B cell (primary cell): ENCODE measurements around the gene MVB12A. TPM values are rescaled to one million over a fixed set of nuclear protein-coding genes. Genes with fewer than 3 reads are reported as not detected.

ENCODE experiments used
- ATAC-seq: fragments of 200-7000 bp; cut with Tn5 transposase; one replicate; pipeline ENCODE4 v1.10.0; 2021; ENCODE audit warnings: low read depth, mild to moderate bottlenecking, moderate number of reproducible peaks, moderate library complexity
- CTCF ChIA-PET: fragments of 350-600 bp; sonication (Branson Sonifier 250); formaldehyde crosslinking; loops from one replicate; lab custom pipeline; 2021; ENCODE audit warnings: antibody characterized with exemption, inconsistent platforms; lab: Charles Lee
- POLR2A ChIA-PET: fragments of 350-600 bp; sonication (Branson Sonifier 250); formaldehyde crosslinking; loops from one replicate; lab custom pipeline; 2021; ENCODE audit warnings: antibody characterized with exemption; lab: Charles Lee
- DNase-seq: peaks from one replicate; pipeline ENCODE4 v3.0.0; 2013
- H2AFZ ChIP-seq: 2 replicates; pipeline ENCODE4 v1.6.1; 2012; ENCODE audit warnings: mild to moderate bottlenecking, low read depth, low read length; ENCODE audit not compliant: insufficient read depth, poor library complexity, severe bottlenecking
- H3K27ac ChIP-seq, 2 donors: 1 replicate in 1 of 2; 2 replicates in 1 of 2; pipeline ENCODE4 v1.5.1; 2012 to 2013; ENCODE audit warnings: low read length in 2 of 2, mild to moderate bottlenecking in 2 of 2, moderate library complexity in 1 of 2
- H3K27me3 ChIP-seq, 4 experiments: fragments of 200-600 bp in 1 of 4; sonication (generic) in 1 of 4; replicated peaks in 1 of 4; 1 replicate in 2 of 4; 2 replicates in 2 of 4; pipeline versions ENCODE4 v1.6.1 to v1.7.0; 2013 to 2016; ENCODE audit warnings: low read length in 3 of 4, mild to moderate bottlenecking in 2 of 4, mixed read lengths in 1 of 4, moderate library complexity in 1 of 4; ENCODE audit not compliant: insufficient read depth in 4 of 4, control insufficient read depth in 3 of 4; ENCODE audit errors: control extremely low read depth in 1 of 4
- H3K36me3 ChIP-seq, 2 experiments: replicated peaks in 1 of 2; 1 replicate in 1 of 2; 2 replicates in 1 of 2; pipeline versions ENCODE4 v1.6.1 to v1.7.1; 2013; ENCODE audit warnings: low read length in 1 of 2; ENCODE audit not compliant: insufficient read depth in 2 of 2, control insufficient read depth in 1 of 2; ENCODE audit errors: control extremely low read depth in 1 of 2, extremely low read depth in 1 of 2
- H3K4me1 ChIP-seq, 2 donors: fragments of 200-600 bp in 1 of 2; sonication (generic) in 1 of 2; 1 replicate in 1 of 2; 2 replicates in 1 of 2; pipeline versions ENCODE4 v1.5.1 to v1.6.1; 2013 to 2017; ENCODE audit warnings: low read length in 2 of 2; ENCODE audit not compliant: control insufficient read depth in 2 of 2, insufficient read depth in 2 of 2
- H3K4me2 ChIP-seq: replicated peaks from 2 replicates; pipeline ENCODE3; 2012; ENCODE audit warnings: mild to moderate bottlenecking, low read depth, low read length; ENCODE audit not compliant: poor library complexity, severe bottlenecking
- H3K4me3 ChIP-seq, 5 experiments: fragments of 200-600 bp in 1 of 5; sonication (generic) in 1 of 5; 1 replicate in 3 of 5; 2 replicates in 2 of 5; pipeline versions ENCODE4 v1.5.1 to v1.7.0; 2011 to 2016; ENCODE audit warnings: low read length in 4 of 5, mild to moderate bottlenecking in 4 of 5, low read depth in 2 of 5, control low read depth in 1 of 5, moderate library complexity in 1 of 5; ENCODE audit not compliant: insufficient read depth in 1 of 5; ENCODE audit errors: control extremely low read depth in 1 of 5, extremely low read depth in 1 of 5
- H3K79me2 ChIP-seq: fragments of 200-600 bp; sonication (generic); one replicate; pipeline ENCODE4 v1.6.0; 2016; ENCODE audit warnings: low read length; ENCODE audit not compliant: control insufficient read depth, insufficient read depth
- H3K9ac ChIP-seq: fragments of 200-600 bp; sonication (generic); 2 replicates; pipeline ENCODE4 v1.6.1; 2017; ENCODE audit warnings: mild to moderate bottlenecking, low read length, moderate library complexity
- H3K9me3 ChIP-seq, 3 donors: one replicate each; pipeline versions ENCODE4 v1.6.1 to v1.7.1; 2013; ENCODE audit warnings: low read length in 2 of 3; ENCODE audit not compliant: control insufficient read depth in 2 of 3, insufficient read depth in 1 of 3; ENCODE audit errors: control extremely low read depth in 1 of 3
- H4K20me1 ChIP-seq: 2 replicates; pipeline ENCODE4 v1.6.0; 2012; ENCODE audit warnings: mild to moderate bottlenecking, low read length; ENCODE audit not compliant: insufficient read depth, control insufficient read depth, poor library complexity, severe bottlenecking
- H3K27ac Mint-ChIP-seq: one replicate; pipeline ENCODE4 v1.8.0; 2021; ENCODE audit warnings: mixed read lengths
- H3K27me3 Mint-ChIP-seq: one replicate; pipeline ENCODE4 v1.8.0; 2021; ENCODE audit warnings: mixed read lengths
- H3K4me1 Mint-ChIP-seq: one replicate; pipeline ENCODE4 v1.8.0; 2021; ENCODE audit warnings: mixed read lengths
- H3K4me3 Mint-ChIP-seq: one replicate; pipeline ENCODE4 v1.8.0; 2021; ENCODE audit warnings: mixed read lengths
- H3K9me3 Mint-ChIP-seq: one replicate; pipeline ENCODE4 v1.8.0; 2022; ENCODE audit warnings: mixed read lengths; ENCODE audit not compliant: insufficient read depth
- EZH2 ChIP-seq: IDR thresholded peaks from 2 replicates; pipeline ENCODE4 v1.6.1; 2012; ENCODE audit warnings: borderline replicate concordance, low read depth, mild to moderate bottlenecking, moderate library complexity, low read length; ENCODE audit not compliant: insufficient read depth, poor library complexity, severe bottlenecking
- WGBS: methylation state at CpG from one replicate; pipeline ENCODE4 v1.1.5; 2013; ENCODE audit warnings: missing lambda C conversion rate; ENCODE audit not compliant: insufficient coverage; 5-methylcytosine and 5-hydroxymethylcytosine counted together
- intact Hi-C: fragments of 100-400 bp; cut with micrococcal nuclease; formaldehyde crosslinking; loops from one replicate; pipeline ENCODE4 v1.10.0; 2022
- polyA plus RNA-seq: library from polyadenylated mRNA; depleted of rRNA; stranded (reverse); fragments of >200 nt; gene quantifications from 2 replicates; pipeline ENCODE4 v1.2.3, GENCODE V29; 2012
- total RNA-seq, 2 donors: library from RNA; stranded (reverse); fragments of 120-200 nt in 1 of 2; gene quantifications; 1 replicate in 1 of 2; 2 replicates in 1 of 2; pipeline versions ENCODE4 v1.2.3 to v1.2.4, GENCODE V29; 2013 to 2022
- TF ChIP-seq, protein P1 (sequence below): fragments of 200-600 bp; IDR thresholded peaks from one replicate; pipeline ENCODE4 v1.8.0; 2022; ENCODE audit warnings: antibody characterized with exemption, mild to moderate bottlenecking

MVB12A gene
- total and polyA plus RNA-seq, 2 donors (not counting 1 experiment from before 2014, with no cell fraction given) = 31.3 to 33.6 TPM

DNA sequence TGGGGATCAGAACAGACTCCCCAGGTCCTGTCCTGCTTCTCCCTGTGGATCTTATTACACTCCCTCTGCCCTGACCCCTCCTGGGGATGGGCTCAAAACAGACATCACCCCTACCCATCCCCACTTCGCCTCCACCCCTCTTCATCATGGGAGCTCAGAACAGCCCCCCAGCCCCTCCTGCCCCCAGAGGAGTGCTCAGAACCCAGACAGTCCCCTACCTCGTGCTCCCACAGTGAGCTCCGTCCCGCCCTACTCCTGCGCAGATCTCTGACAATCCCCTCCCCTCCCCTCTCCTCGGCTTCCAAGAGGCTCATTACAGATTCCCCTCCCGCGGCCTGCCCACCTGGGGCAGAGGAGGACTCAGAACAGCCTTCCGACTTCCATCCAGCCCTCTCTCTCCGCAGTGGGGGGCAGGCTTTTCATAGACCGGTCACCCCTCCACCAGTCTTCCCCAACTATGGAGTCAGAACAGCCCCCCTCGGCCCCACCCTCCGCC is 34.8 kb downstream of the MVB12A start:
- Histone ChIP-seq H3K4me2 (no peak overlapping the region), H3K9ac (no peak overlapping the region), H3K79me2 (no peaks in the 10 kb centered on the region), H4K20me1 (no peaks in the 10 kb centered on the region), H2AFZ (no peak overlapping the region), H3K4me3 (no peak overlapping the region), H3K9me3 (peaks cover 2 to 11% (median 3%) of the 10 kb centered on the region in 3 donors), H3K27ac (no peak overlapping the region), H3K36me3 (no peaks in the 10 kb centered on the region), H3K27me3 (peaks cover 0 to 67% (median 26%) of the 10 kb centered on the region in 4 experiments), H3K4me1 (peaks cover 7 to 10% of the 10 kb centered on the region in 2 donors)
- intact Hi-C loops = no loop called here
- POLR2A ChIA-PET = interaction anchor here (0.5 kb wide), 2 partner anchors 52 to 100 kb away, joined by 3 to 5 read pairs; no protein-coding TSS in a partner anchor
- Mint-ChIP-seq H3K9me3 (no peaks in the 10 kb centered on the region), H3K27me3 (peaks cover 45% of the 10 kb centered on the region), H3K4me1 (peaks cover 9% of the 10 kb centered on the region), H3K27ac (no peak overlapping the region), H3K4me3 (no peak overlapping the region)
- WGBS = 66% methylated on average over 9 of the region's 13 CpGs
- TF ChIP-seq, protein P1, sequence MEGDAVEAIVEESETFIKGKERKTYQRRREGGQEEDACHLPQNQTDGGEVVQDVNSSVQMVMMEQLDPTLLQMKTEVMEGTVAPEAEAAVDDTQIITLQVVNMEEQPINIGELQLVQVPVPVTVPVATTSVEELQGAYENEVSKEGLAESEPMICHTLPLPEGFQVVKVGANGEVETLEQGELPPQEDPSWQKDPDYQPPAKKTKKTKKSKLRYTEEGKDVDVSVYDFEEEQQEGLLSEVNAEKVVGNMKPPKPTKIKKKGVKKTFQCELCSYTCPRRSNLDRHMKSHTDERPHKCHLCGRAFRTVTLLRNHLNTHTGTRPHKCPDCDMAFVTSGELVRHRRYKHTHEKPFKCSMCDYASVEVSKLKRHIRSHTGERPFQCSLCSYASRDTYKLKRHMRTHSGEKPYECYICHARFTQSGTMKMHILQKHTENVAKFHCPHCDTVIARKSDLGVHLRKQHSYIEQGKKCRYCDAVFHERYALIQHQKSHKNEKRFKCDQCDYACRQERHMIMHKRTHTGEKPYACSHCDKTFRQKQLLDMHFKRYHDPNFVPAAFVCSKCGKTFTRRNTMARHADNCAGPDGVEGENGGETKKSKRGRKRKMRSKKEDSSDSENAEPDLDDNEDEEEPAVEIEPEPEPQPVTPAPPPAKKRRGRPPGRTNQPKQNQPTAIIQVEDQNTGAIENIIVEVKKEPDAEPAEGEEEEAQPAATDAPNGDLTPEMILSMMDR = no peak
- TF ChIP-seq EZH2 = no peak
- CTCF ChIA-PET = interaction anchor here (0.8 to 1.3 kb wide), 3 partner anchors 11 to 90 kb away, joined by 3 to 9 read pairs (median 3); no protein-coding TSS in a partner anchor
- no peak for DNase-seq
- no peak for ATAC-seq

DNA sequence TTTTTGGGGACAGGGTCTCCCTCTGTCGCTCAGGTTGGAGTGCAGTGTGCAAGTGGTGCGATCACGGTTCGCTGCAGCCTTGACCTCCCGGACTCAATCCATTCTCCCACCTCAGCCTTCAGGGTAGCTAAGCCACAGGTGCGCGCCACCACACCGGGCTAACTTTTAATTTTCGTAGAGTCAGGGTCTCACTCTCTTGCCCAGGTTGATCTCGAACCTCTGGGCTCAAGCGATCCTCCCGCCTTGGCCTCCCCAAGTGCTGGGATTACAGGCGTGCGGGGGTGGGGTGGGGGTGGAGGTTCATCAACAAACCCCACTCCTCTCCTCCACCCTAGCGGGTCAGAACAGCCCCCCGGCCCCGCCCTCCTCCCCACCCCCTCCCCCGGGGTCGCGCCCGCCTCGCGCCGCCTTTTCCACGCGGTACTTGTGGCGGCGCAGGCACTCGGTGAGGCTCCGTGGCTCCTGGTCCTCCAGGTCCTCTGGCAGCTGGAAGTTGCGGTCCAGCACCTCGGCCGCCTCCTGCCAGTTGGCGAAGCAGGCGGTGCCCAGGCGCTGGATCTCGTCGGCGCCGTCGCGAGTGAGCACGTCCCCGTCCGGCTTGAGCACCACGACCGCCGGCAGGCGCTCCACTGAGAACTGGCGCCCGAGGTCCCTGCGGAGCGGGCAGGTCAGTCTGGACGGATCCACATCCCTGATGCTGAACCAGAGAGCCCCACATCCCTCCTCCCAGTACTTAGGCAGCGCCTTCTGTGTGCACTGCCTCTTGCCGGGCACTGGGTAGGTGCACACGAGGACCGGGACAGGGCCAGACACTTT is 35.7 kb downstream of the MVB12A start:
- no peak for TF ChIP-seq EZH2
- TF ChIP-seq, protein P1 = no peak
- Histone ChIP-seq H3K4me2 (peak overlapping the region; percentile 8), H3K79me2 (no peaks in the 10 kb centered on the region), H3K4me3 (no peak overlapping the region), H3K9me3 (peaks cover 0 to 11% (median 3%) of the 10 kb centered on the region in 3 donors), H3K36me3 (no peaks in the 10 kb centered on the region), H2AFZ (no peak overlapping the region), H3K27ac (no peak overlapping the region), H4K20me1 (no peaks in the 10 kb centered on the region), H3K27me3 (peaks cover 0 to 66% (median 20%) of the 10 kb centered on the region in 4 experiments), H3K9ac (no peak overlapping the region), H3K4me1 (peaks cover 7 to 10% of the 10 kb centered on the region in 2 donors)
- Mint-ChIP-seq H3K9me3 (no peaks in the 10 kb centered on the region), H3K4me3 (no peak overlapping the region), H3K27me3 (peaks cover 42% of the 10 kb centered on the region), H3K4me1 (peaks cover 5% of the 10 kb centered on the region), H3K27ac (no peak overlapping the region)
- intact Hi-C loops = no loop called here
- WGBS = 33% methylated on average over 50 of the region's 58 CpGs
- ATAC-seq = no peak
- POLR2A ChIA-PET = no interaction called here
- CTCF ChIA-PET = no interaction called here
- DNase-seq = no peak
